ENCODE data around the gene INS. TPM values are rescaled to one million over a fixed set of nuclear protein-coding genes. Genes with fewer than 3 reads are reported as not detected.

Gene INS
- total and polyA plus RNA-seq, 2 of the 8 experiments (the other 6 are each of a cell fraction or from before 2014, with no cell fraction given), result not detected

GRCh38 chr11:2136952-2137201 lies 24.1 kb downstream of the INS start:
- Histone ChIP-seq H2BK12ac (ENCODE audit: low read depth, low read length) (no peak overlapping the region), H3K23ac (ENCODE audit: insufficient read length) (no peak overlapping the region), H3K23me2 (ENCODE audit: low read depth, low read length) (peaks cover 13% of the 10 kb centered on the region; the same call in 1 of the 2 replicates), H3K27ac (ENCODE audit: low read depth, low read length) (no peak overlapping the region), H2AK5ac (ENCODE audit: low read depth, low read length) (no peak overlapping the region), H2BK120ac (replicated peaks; ENCODE audit: low read depth, low read length) (no peak overlapping the region), H3K79me1 (ENCODE audit: low read depth, low read length) (no peaks in the 10 kb centered on the region), H4K91ac (replicated peaks; ENCODE audit: insufficient read length, low read length) (no peak overlapping the region), H3K9me3 (ENCODE audit: insufficient read depth in 2 of 2, low read depth in 1 of 2, low read length in 1 of 2) (no peaks in the 10 kb centered on the region), H3K4ac (replicated peaks; ENCODE audit: insufficient read length, low read depth, low read length) (no peak overlapping the region), H3K18ac (ENCODE audit: extremely low read depth, low read length) (peak overlapping the region; percentile 13), H4K8ac (ENCODE audit: extremely low read depth, insufficient read depth, low read length) (no peak overlapping the region; the same call in 1 of the 2 replicates), H2BK15ac (ENCODE audit: low read length) (peak overlapping the region; percentile 72; the same call in 1 of the 2 replicates), H4K5ac (ENCODE audit: insufficient read length, low read depth, low read length) (no peak overlapping the region), H3K4me2 (ENCODE audit: insufficient read depth in 1 of 2, low read depth in 2 of 2, low read length in 2 of 2) (peak overlapping the region; percentile 54 to 87), H3K36me3 (ENCODE audit: control insufficient read depth in 2 of 4, insufficient read depth in 4 of 4, low read length in 3 of 4) (peaks cover 0 to 3% (median 0%) of the 10 kb centered on the region in 4 experiments; a peak in 1 of 8 replicates), H3K14ac (ENCODE audit: insufficient read length) (no peak overlapping the region), H3K4me3 (ENCODE audit: extremely low read depth in 1 of 4, insufficient read depth in 2 of 4, low read depth in 3 of 4, low read length in 4 of 4) (peak overlapping the region; percentile 10 to 65 (median 20); a peak in 5 of 8 replicates), H2BK20ac (ENCODE audit: low read length) (no peak overlapping the region; the same call in 1 of the 2 replicates), H4K20me1 (replicated peaks in 1 of 2; ENCODE audit: control insufficient read depth in 1 of 2, insufficient read depth in 2 of 2, low read length in 2 of 2) (peaks cover 6 to 10% of the 10 kb centered on the region in 2 experiments), H2AFZ (ENCODE audit: low read length) (no peak overlapping the region), H2BK5ac (ENCODE audit: low read depth, low read length) (no peak overlapping the region), H3K4me1 (replicated peaks in 1 of 4; ENCODE audit: control insufficient read depth in 3 of 4, insufficient read depth in 4 of 4, low read length in 3 of 4) (peaks cover 0 to 12% (median 7%) of the 10 kb centered on the region in 4 experiments; a peak in 6 of 7 replicates), H3K56ac (replicated peaks; ENCODE audit: insufficient read length, low read depth, low read length) (no peak overlapping the region), H3K79me2 (ENCODE audit: control insufficient read depth in 1 of 2, insufficient read depth in 2 of 2, low read length in 2 of 2) (no peaks in the 10 kb centered on the region), H3K9ac (replicated peaks in 1 of 4; ENCODE audit: extremely low read depth in 1 of 4, low read depth in 3 of 4, low read length in 3 of 4) (no peak overlapping the region), H3K27me3 (replicated peaks in 1 of 4; ENCODE audit: control insufficient read depth in 3 of 4, extremely low read depth in 1 of 4, insufficient read depth in 3 of 4, low read length in 3 of 4) (peaks cover 47 to 83% (median 70%) of the 10 kb centered on the region in 4 experiments)
- ChIA-PET POLR2A (ENCODE audit: partially characterized antibody) (interaction anchor here (0.9 kb wide), 2 partner anchors 9 to 40 kb away, joined by 3 to 5 read pairs; no protein-coding TSS in a partner anchor), CTCF (ENCODE audit: partially characterized antibody) (interaction anchor here (0.9 to 12.3 kb wide), 11 partner anchors 14 to 304 kb away, joined by 3 to 170 read pairs (median 4); no protein-coding TSS in a partner anchor)
- DNase-seq (ENCODE audit: low read depth in 1 of 2, low spot score in 2 of 2) (no peak), FAIRE-seq (no peak)
- WGBS, 2 experiments (ENCODE audit: extremely low coverage in 1 of 2, insufficient coverage in 1 of 2, insufficient read length in 1 of 2, insufficient replicate concordance in 2 of 2, low coverage in 1 of 2, low lambda C conversion rate in 2 of 2, missing lambda C conversion rate in 1 of 2), result 40% methylated on average over 1 of the region's 8 CpGs; no CpG with 5 or more reads in 1 of the 2 experiments
- TF ChIP-seq EGR1 (IDR thresholded peaks at IDR 0.05; ENCODE audit: borderline replicate concordance, low read depth, low read length), result no peak
- 0 out of 2 replicates have a peak, but pooled peaks have one; percentile 1 for TF ChIP-seq RBBP5 (IDR thresholded peaks at IDR 0.05; ENCODE audit: borderline replicate concordance, low read depth, low read length)

Data from H1 (cell line).